NCI-H1092 (cell line): Measurements from ENCODE around the gene DNAI2.
A peak's percentile ranks its signal among the peaks of the same experiment; 100 is the strongest.

Experiments used
- DNase-seq: peaks from one replicate; lab custom pipeline; 2025; lab: John Stamatoyannopoulos, UW

DNAI2 gene

GRCh38 chr17:74307984-74308773 is 34.1 kb downstream of the DNAI2 start:
- no peak for DNase-seq

- DNase-seq, result no peak
These were observed 35.9 kb downstream of the DNAI2 start for GRCh38 chr17:74309902-74310301.

- DNase-seq, result no peak
These were observed 40.8 kb downstream of the DNAI2 start for GRCh38 chr17:74314877-74315276.

GRCh38 chr17:74316220-74316619 is 42.2 kb downstream of the DNAI2 start:
- DNase-seq, result no peak

GRCh38 chr17:74317071-74317470 is 43.0 kb downstream of the DNAI2 start:
- no peak for DNase-seq

GRCh38 chr17:74318391-74318790 is 44.4 kb downstream of the DNAI2 start:
- DNase-seq, result no peak

- no peak for DNase-seq
These were observed 50.5 kb downstream of the DNAI2 start for GRCh38 chr17:74324521-74324920.

GRCh38 chr17:74325376-74325742 is 51.3 kb downstream of the DNAI2 start:
- DNase-seq, result no peak

GRCh38 chr17:74325743-74326379 is 51.8 kb downstream of the DNAI2 start, which contains the start of gene KIF19:
TSS of gene KIF19 (plus strand) at chr17:74326226. CDS start at chr17:74326350, 124 bp downstream.
- peak; percentile 25 for DNase-seq

GRCh38 chr17:74326506-74326905 is 52.5 kb downstream of the DNAI2 start:
- no peak for DNase-seq

GRCh38 chr17:74328487-74328886 is 54.5 kb downstream of the DNAI2 start:
- DNase-seq, result no peak

- no peak for DNase-seq
These were observed 55.3 kb downstream of the DNAI2 start for GRCh38 chr17:74329378-74329777.

- no peak for DNase-seq
These were observed 56.4 kb downstream of the DNAI2 start for GRCh38 chr17:74330446-74330845.

- no peak for DNase-seq
These were observed 58.1 kb downstream of the DNAI2 start for GRCh38 chr17:74332017-74332650.

GRCh38 chr17:74332763-74333283 is 58.8 kb downstream of the DNAI2 start:
- peak; percentile 92 for DNase-seq

GRCh38 chr17:74334393-74335039 is 60.5 kb downstream of the DNAI2 start:
- no peak for DNase-seq

- DNase-seq, result no peak
These were observed 61.6 kb downstream of the DNAI2 start for GRCh38 chr17:74335529-74336062.

GRCh38 chr17:74336307-74336706 is 62.3 kb downstream of the DNAI2 start:
- no peak for DNase-seq

GRCh38 chr17:74337834-74338500 is 63.9 kb downstream of the DNAI2 start:
- DNase-seq, result peak; percentile 92

- DNase-seq, result peak; percentile 74
These were observed 65.6 kb downstream of the DNAI2 start for GRCh38 chr17:74339537-74340195.

GRCh38 chr17:74340470-74341023 is 66.5 kb downstream of the DNAI2 start:
- DNase-seq, result peak; percentile 29
